Vagina (tissue), 2 donors: ENCODE measurements around the gene MAP2K3. TPM values are rescaled to one million over a fixed set of nuclear protein-coding genes. Genes with fewer than 3 reads are reported as not detected.

Source experiments
- DNase-seq, 2 donors: peaks; one replicate each; pipeline ENCODE4 v3.0.0-alpha.2; 2017; ENCODE audit errors: extremely low spot score in 2 of 2
- H3K27ac ChIP-seq: fragments of 200-600 bp; sonication (generic); one replicate; pipeline ENCODE4 v1.5.1; 2019
- H3K27me3 ChIP-seq: fragments of 200-600 bp; sonication (generic); one replicate; pipeline ENCODE4 v1.5.1; 2019
- H3K36me3 ChIP-seq, 2 donors: fragments of 200-600 bp; sonication (generic); one replicate each; pipeline ENCODE4 v1.5.1; 2017 to 2019
- H3K4me1 ChIP-seq: fragments of 200-600 bp; sonication (generic); one replicate; pipeline ENCODE4 v1.5.1; 2019
- H3K4me3 ChIP-seq, 2 donors: fragments of 200-600 bp; sonication (generic); 1 replicate in 1 of 2; 2 replicates in 1 of 2; pipeline ENCODE4 v1.5.1; 2016 to 2019
- H3K9me3 ChIP-seq: fragments of 200-600 bp; sonication (generic); one replicate; pipeline ENCODE4 v1.5.1; 2019
- CTCF ChIP-seq, 3 experiments: fragments of 450-650 bp in 2 of 3; fragments of 200-600 bp in 1 of 3; sonication (generic) in 1 of 3; IDR thresholded peaks; one replicate each; pipeline ENCODE4 v1.5.1; 2017 to 2019; ENCODE audit warnings: antibody characterized with exemption in 3 of 3, mild to moderate bottlenecking in 2 of 3, moderate library complexity in 2 of 3
- POLR2A ChIP-seq, 2 donors: fragments of 450-650 bp; IDR thresholded peaks; one replicate each; pipeline ENCODE4 v1.6.1; 2017; ENCODE audit warnings: antibody characterized with exemption in 2 of 2, mild to moderate bottlenecking in 2 of 2, moderate library complexity in 2 of 2
- POLR2AphosphoS5 ChIP-seq, 2 donors: sonication (generic); formaldehyde crosslinking; IDR thresholded peaks; one replicate each; pipeline ENCODE4 v1.9.0; 2017; ENCODE audit warnings: antibody characterized with exemption in 2 of 2, mild to moderate bottlenecking in 2 of 2, low read depth in 1 of 2; ENCODE audit not compliant: insufficient read depth in 1 of 2
- intact Hi-C: fragments of 100-400 bp; cut with DNase I; formaldehyde crosslinking; loops from one replicate; pipeline ENCODE4 v1.15.1; 2023
- total RNA-seq: library from RNA; depleted of rRNA; stranded (reverse); fragments of >200 nt; gene quantifications from one replicate; pipeline ENCODE4 v1.2.3, GENCODE V29; 2016

The MAP2K3 gene
- total RNA-seq, 1 donor from 2014 or later = 21.6 TPM

- intact Hi-C loops = loop anchor here (10.0 kb wide), 1 partner anchor 252 kb away; no protein-coding TSS in a partner anchor
- Histone ChIP-seq H3K27me3 (no peaks in the 10 kb centered on the region), H3K4me1 (peaks cover 32% of the 10 kb centered on the region)
Measured at GRCh38 chr17:21252796-21253645, 31.5 kb upstream of the MAP2K3 start, which contains the start of gene NATD1. Gene NATD1, minus strand, starts transcription at chr17:21253410. Its CDS starts 146 bp downstream, at chr17:21253264.

GRCh38 chr17:21253646-21254441 lies 30.7 kb upstream of the MAP2K3 start:
- intact Hi-C loops = loop anchor here (10.0 kb wide), 1 partner anchor 251 kb away; no protein-coding TSS in a partner anchor
- no peak for TF ChIP-seq CTCF (IDR thresholded peaks at IDR 0.05)
- TF ChIP-seq POLR2A (IDR thresholded peaks at IDR 0.05) = no peak
- TF ChIP-seq POLR2AphosphoS5 (IDR thresholded peaks at IDR 0.05; ENCODE audit: insufficient read depth in 1 of 2, low read depth in 1 of 2) = no peak
- Histone ChIP-seq H3K4me3 (peak overlapping the region; percentile 56 to 75), H3K27me3 (no peaks in the 10 kb centered on the region), H3K36me3 (no peaks in the 10 kb centered on the region), H3K27ac (peak overlapping the region; percentile 76), H3K9me3 (no peaks in the 10 kb centered on the region), H3K4me1 (peaks cover 32% of the 10 kb centered on the region)
- DNase-seq = no peak

More at GRCh38 chr17:21252796-21253645, 31.5 kb upstream of the MAP2K3 start, which contains the start of gene NATD1:
- no peak for DNase-seq
- no peaks in the 10 kb centered on the region for H3K9me3 ChIP-seq
- peak within 1 kb of the TSS; percentile 76 for H3K27ac ChIP-seq
- H3K4me3 ChIP-seq = peak within 1 kb of the TSS; percentile 56 to 75
- TF ChIP-seq POLR2AphosphoS5 (IDR thresholded peaks at IDR 0.05; ENCODE audit: insufficient read depth in 1 of 2, low read depth in 1 of 2) (peak; percentile 67 to 69), POLR2A (IDR thresholded peaks at IDR 0.05) (peak in 1 of 2 donors; percentile 17), CTCF (IDR thresholded peaks at IDR 0.05) (no peak)
- H3K36me3 ChIP-seq = no peaks in the 10 kb centered on the region

GRCh38 chr17:21258593-21258992 lies 25.9 kb upstream of the MAP2K3 start:
- Histone ChIP-seq H3K4me3 (no peak overlapping the region), H3K9me3 (no peaks in the 10 kb centered on the region), H3K4me1 (peaks cover 6% of the 10 kb centered on the region), H3K27me3 (no peaks in the 10 kb centered on the region), H3K27ac (no peak overlapping the region), H3K36me3 (no peaks in the 10 kb centered on the region)
- DNase-seq = no peak
- intact Hi-C loops = loop anchor here (10.0 kb wide), 1 partner anchor 246 kb away; no protein-coding TSS in a partner anchor
- TF ChIP-seq POLR2AphosphoS5 (IDR thresholded peaks at IDR 0.05; ENCODE audit: insufficient read depth in 1 of 2, low read depth in 1 of 2) = no peak
- TF ChIP-seq CTCF (IDR thresholded peaks at IDR 0.05) = no peak
- TF ChIP-seq POLR2A (IDR thresholded peaks at IDR 0.05) = no peak

- Histone ChIP-seq H3K27me3 (no peaks in the 10 kb centered on the region), H3K27ac (no peak overlapping the region), H3K4me3 (no peak overlapping the region), H3K9me3 (no peaks in the 10 kb centered on the region), H3K36me3 (no peaks in the 10 kb centered on the region), H3K4me1 (no peaks in the 10 kb centered on the region)
- intact Hi-C loops = no loop called here
- no peak for DNase-seq
- TF ChIP-seq POLR2AphosphoS5 (IDR thresholded peaks at IDR 0.05; ENCODE audit: insufficient read depth in 1 of 2, low read depth in 1 of 2) = no peak
- TF ChIP-seq CTCF (IDR thresholded peaks at IDR 0.05) = no peak
- no peak for TF ChIP-seq POLR2A (IDR thresholded peaks at IDR 0.05)
Measured at GRCh38 chr17:21262259-21262993, 22.1 kb upstream of the MAP2K3 start.
